Kidney (tissue), 14 donors: ENCODE results near the gene PKN1. TPM values are rescaled to one million over a fixed set of nuclear protein-coding genes. Genes with fewer than 3 reads are reported as not detected.
A peak's percentile ranks its signal among the peaks of the same experiment; 100 is the strongest.

Experiments
- DNase-seq, 5 donors: peaks; one replicate each; pipeline ENCODE4 v3.0.0-alpha.2; 2013 to 2020
- FAIRE-seq: peaks from 2 replicates; lab custom pipeline; 2012; peaks lifted over from hg19 to GRCh38; lab: Jason Lieb, UNC
- H3K27ac ChIP-seq, 2 donors: one replicate each; pipeline ENCODE4 v1.7.0; 2013; ENCODE audit warnings: low read depth in 2 of 2, low read length in 2 of 2, inconsistent platforms in 1 of 2
- H3K27me3 ChIP-seq: one replicate; pipeline ENCODE4 v1.7.1; 2013; ENCODE audit warnings: low read length, inconsistent platforms; ENCODE audit not compliant: control insufficient read depth, insufficient read depth
- H3K36me3 ChIP-seq, 3 donors: one replicate each; pipeline versions ENCODE4 v1.7.0 to v1.7.1; 2013; ENCODE audit warnings: low read length in 3 of 3, control low read depth in 1 of 3, inconsistent platforms in 1 of 3; ENCODE audit not compliant: insufficient read depth in 3 of 3, control insufficient read depth in 2 of 3
- H3K4me1 ChIP-seq, 3 donors: one replicate each; pipeline versions ENCODE4 v1.7.0 to v1.7.1; 2013; ENCODE audit warnings: low read length in 3 of 3, inconsistent platforms in 1 of 3, low read depth in 1 of 3; ENCODE audit not compliant: control insufficient read depth in 2 of 3, insufficient read depth in 2 of 3
- H3K4me3 ChIP-seq, 3 donors: one replicate each; pipeline versions ENCODE4 v1.7.0 to v1.8.1; 2013; ENCODE audit warnings: low read length in 3 of 3, control low read depth in 1 of 3, inconsistent platforms in 1 of 3
- H3K9ac ChIP-seq, 3 donors: one replicate each; pipeline versions ENCODE4 v1.7.0 to v1.7.1; 2013; ENCODE audit warnings: low read length in 3 of 3, control low read depth in 1 of 3, inconsistent platforms in 1 of 3
- H3K9me3 ChIP-seq, 3 donors: one replicate each; pipeline versions ENCODE4 v1.7.0 to v1.7.1; 2013; ENCODE audit warnings: low read length in 3 of 3, control low read depth in 1 of 3, inconsistent platforms in 1 of 3; ENCODE audit not compliant: control insufficient read depth in 2 of 3, insufficient read depth in 1 of 3
- intact Hi-C: fragments of 100-400 bp; cut with DNase I; formaldehyde crosslinking; loops from one replicate; pipeline ENCODE4 v1.11.1; 2022
- polyA plus RNA-seq: library from polyadenylated mRNA; stranded (reverse); fragments of 350-450 nt; fragmentation: Illumina TruSeq; extraction: RNeasy Lipid Tissue Mini Kit (QIAGEN cat#74804); gene quantifications from one replicate; pipeline ENCODE4 v1.2.3, GENCODE V29; 2014; ENCODE audit warnings: low read depth, low replicate concordance; ENCODE audit not compliant: insufficient read depth
- total RNA-seq: library from RNA; stranded (reverse); fragmentation: NEBNext Ultra II Directional; extraction: Animal tissue kit (Norgen Biotek cat#: 25700); gene quantifications from one replicate; pipeline ENCODE4 v1.2.1, GENCODE V29; 2021
- TF ChIP-seq, protein P1 (sequence below): IDR thresholded peaks from 3 replicates; pipeline ENCODE4 v1.5.1; 2012; ENCODE audit warnings: mild to moderate bottlenecking, moderate library complexity, borderline replicate concordance; ENCODE audit not compliant: insufficient read depth; ENCODE audit errors: extremely low read depth
- donor health status: control.
- donor health status: control.
- donor health status: control.
- donor health status: control.
- donor health status: control.
- donor health status: DM: yes; HTN: yes; CAD: no.
- donor health status: Normal renal cell carcinoma (clear cell type).

PKN1 gene
- total and polyA plus RNA-seq, 2 donors from 2014 or later: 67.7 to 103 TPM

DNA sequence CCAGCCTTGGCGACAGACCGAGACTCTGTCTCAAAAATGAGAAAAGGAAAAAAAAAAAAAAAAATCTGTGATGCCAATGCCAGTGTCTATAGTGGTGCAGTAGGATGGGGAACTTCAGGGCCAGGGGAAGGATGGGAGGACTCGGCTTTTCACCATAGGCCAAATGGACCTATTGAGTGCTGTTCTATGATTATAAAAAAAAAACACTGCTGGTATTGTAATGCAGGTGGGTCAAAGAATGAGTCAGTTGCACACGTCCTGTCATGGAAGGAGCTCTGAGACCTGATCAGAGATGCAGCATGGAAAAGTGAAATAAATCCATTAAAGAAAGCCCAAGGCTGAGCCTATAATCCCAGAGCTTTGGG is 78.1 kb downstream of the PKN1 start:
- TF ChIP-seq, protein P1, sequence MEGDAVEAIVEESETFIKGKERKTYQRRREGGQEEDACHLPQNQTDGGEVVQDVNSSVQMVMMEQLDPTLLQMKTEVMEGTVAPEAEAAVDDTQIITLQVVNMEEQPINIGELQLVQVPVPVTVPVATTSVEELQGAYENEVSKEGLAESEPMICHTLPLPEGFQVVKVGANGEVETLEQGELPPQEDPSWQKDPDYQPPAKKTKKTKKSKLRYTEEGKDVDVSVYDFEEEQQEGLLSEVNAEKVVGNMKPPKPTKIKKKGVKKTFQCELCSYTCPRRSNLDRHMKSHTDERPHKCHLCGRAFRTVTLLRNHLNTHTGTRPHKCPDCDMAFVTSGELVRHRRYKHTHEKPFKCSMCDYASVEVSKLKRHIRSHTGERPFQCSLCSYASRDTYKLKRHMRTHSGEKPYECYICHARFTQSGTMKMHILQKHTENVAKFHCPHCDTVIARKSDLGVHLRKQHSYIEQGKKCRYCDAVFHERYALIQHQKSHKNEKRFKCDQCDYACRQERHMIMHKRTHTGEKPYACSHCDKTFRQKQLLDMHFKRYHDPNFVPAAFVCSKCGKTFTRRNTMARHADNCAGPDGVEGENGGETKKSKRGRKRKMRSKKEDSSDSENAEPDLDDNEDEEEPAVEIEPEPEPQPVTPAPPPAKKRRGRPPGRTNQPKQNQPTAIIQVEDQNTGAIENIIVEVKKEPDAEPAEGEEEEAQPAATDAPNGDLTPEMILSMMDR: no peak
- FAIRE-seq (no peak), DNase-seq (no peak)
- intact Hi-C loops: no loop called here
- Histone ChIP-seq H3K27ac (no peak overlapping the region), H3K27me3 (no peaks in the 10 kb centered on the region), H3K4me3 (no peak overlapping the region), H3K36me3 (peaks cover 6 to 20% (median 19%) of the 10 kb centered on the region in 3 donors), H3K4me1 (peaks cover 0 to 20% (median 19%) of the 10 kb centered on the region in 3 donors), H3K9ac (no peak overlapping the region), H3K9me3 (no peaks in the 10 kb centered on the region)

- Histone ChIP-seq H3K9ac (no peak overlapping the region), H3K27me3 (no peaks in the 10 kb centered on the region), H3K27ac (no peak overlapping the region), H3K9me3 (no peaks in the 10 kb centered on the region), H3K4me1 (peaks cover 0 to 22% (median 22%) of the 10 kb centered on the region in 3 donors), H3K4me3 (no peak overlapping the region), H3K36me3 (peaks cover 6 to 24% (median 22%) of the 10 kb centered on the region in 3 donors)
- intact Hi-C loops: no loop called here
- no peak for FAIRE-seq
- DNase-seq: no peak
- TF ChIP-seq, protein P1: no peak
Measured at GRCh38 chr19:14512406-14512961, 79.4 kb downstream of the PKN1 start.

DNA sequence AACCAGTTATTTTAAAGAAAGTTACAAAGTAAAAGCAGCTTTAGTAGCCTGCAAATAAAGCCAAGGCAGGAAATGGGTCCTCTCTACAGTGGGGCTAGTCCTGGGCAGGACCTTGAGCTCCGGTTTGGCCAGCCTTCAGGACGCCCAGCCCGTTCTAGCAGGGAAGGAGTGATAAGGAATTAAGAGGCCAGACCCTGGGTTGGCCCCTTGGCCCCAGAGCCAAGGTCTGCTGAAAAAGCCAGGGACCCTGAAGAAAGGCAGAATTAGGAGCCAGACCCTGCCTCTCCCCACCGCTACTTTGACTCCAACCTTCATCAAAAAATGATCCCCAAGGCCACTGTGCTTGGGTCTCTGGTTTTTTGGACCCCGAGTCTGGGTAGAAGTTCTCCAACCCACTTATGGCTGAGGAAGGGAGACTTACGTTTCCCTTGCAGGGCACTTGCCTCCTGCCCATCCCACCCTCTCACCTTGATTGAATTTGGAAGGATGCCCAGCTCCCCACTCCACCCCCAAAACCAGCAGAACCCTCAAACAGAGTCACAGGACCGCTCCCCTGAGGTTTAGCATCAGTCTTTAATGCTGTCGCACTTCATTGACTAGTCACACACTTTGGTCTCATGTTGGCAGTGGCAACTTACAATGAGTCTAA is 81.2 kb downstream of the PKN1 start:
- no peak overlapping the region for H3K27ac ChIP-seq
- H3K4me3 ChIP-seq: peak overlapping the region in 1 of 3 donors; percentile 77
- no peak overlapping the region for H3K9ac ChIP-seq
- no peaks in the 10 kb centered on the region for H3K27me3 ChIP-seq
- TF ChIP-seq, protein P1: no peak
- H3K36me3 ChIP-seq: peaks cover 6 to 24% (median 22%) of the 10 kb centered on the region in 3 donors
- peaks cover 0 to 27% (median 22%) of the 10 kb centered on the region in 3 donors for H3K4me1 ChIP-seq
- intact Hi-C loops: no loop called here
- no peaks in the 10 kb centered on the region for H3K9me3 ChIP-seq
- DNase-seq (no peak), FAIRE-seq (no peak)
